Measurements from ENCODE around the gene PI16.

PI16 gene

DNA sequence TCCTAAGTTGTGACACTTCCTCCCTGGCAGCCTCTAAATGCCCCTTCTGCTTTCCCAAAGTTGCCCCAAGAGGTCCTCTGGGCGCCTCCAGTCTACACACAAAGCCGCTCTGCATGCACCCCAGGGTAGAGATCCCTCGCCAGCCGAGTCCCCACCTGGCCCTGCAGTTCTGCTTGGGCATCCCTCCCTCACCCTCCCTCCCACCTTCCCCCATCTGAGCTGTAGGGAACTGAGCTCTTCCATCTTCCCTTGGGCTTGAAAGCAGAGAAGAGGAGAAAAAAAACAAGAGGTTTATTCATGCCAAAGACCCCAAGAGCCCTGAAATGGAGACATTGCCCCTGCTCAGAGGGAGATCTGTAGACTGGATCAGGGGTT lies 45.2 kb downstream of the PI16 start:
- no peak overlapping the region for H3K4me3 ChIP-seq (ENCODE audit: low read depth, low read length)
- no peak for DNase-seq (ENCODE audit: low read depth)
- TF ChIP-seq, protein P1, sequence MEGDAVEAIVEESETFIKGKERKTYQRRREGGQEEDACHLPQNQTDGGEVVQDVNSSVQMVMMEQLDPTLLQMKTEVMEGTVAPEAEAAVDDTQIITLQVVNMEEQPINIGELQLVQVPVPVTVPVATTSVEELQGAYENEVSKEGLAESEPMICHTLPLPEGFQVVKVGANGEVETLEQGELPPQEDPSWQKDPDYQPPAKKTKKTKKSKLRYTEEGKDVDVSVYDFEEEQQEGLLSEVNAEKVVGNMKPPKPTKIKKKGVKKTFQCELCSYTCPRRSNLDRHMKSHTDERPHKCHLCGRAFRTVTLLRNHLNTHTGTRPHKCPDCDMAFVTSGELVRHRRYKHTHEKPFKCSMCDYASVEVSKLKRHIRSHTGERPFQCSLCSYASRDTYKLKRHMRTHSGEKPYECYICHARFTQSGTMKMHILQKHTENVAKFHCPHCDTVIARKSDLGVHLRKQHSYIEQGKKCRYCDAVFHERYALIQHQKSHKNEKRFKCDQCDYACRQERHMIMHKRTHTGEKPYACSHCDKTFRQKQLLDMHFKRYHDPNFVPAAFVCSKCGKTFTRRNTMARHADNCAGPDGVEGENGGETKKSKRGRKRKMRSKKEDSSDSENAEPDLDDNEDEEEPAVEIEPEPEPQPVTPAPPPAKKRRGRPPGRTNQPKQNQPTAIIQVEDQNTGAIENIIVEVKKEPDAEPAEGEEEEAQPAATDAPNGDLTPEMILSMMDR (IDR thresholded peaks at IDR 0.05; ENCODE audit: control insufficient read depth, extremely low read depth, insufficient read depth), result no peak

DNA sequence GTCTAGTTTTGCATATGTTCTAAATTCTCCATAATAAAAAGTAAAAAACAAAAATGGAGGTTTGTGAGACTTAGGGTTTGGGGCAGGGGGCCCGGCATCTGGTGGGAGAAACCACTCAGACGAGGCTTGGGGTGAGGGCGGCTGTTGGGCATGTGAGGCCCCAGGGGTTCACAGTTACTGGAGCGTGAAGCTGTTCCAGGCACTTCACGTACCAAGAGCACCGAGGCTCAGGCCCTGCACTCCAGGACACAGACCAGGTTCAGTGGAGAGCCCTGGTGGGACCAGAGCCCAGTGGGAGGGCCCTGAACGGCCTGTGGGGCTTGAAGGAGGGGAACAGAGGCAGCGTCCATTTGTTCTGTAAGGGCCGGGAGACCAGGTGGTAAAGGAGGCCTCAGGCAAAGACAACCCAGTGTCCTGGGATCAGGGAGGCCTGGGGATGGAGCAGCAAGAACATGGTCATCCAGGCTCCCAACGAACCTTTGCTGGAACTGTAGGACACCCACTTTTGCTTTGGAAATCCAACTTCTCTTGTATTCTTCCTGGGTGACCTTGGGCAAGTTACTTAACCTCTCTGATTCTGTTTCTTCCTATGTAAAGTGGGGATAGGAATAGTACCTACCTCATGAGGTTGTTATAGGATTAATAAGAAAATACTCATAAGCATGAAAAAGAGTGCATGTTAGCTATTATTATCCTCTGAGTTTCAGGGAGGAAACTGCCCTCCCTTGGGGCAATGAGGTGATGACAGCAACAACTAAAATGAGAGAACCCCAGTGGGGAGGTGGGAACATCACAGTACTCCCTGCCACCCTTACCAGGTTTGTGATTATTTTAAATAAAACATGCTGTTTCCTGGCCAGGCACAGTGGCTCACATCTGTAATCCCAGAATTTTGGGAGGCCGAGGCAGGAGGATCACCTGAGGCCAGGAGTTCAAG lies 49.8 kb downstream of the PI16 start:
- TF ChIP-seq, protein P1 (IDR thresholded peaks at IDR 0.05; ENCODE audit: control insufficient read depth, extremely low read depth, insufficient read depth), result no peak
- no peak for DNase-seq (ENCODE audit: low read depth)
- H3K4me3 ChIP-seq (ENCODE audit: low read depth, low read length), result no peak overlapping the region

DNA sequence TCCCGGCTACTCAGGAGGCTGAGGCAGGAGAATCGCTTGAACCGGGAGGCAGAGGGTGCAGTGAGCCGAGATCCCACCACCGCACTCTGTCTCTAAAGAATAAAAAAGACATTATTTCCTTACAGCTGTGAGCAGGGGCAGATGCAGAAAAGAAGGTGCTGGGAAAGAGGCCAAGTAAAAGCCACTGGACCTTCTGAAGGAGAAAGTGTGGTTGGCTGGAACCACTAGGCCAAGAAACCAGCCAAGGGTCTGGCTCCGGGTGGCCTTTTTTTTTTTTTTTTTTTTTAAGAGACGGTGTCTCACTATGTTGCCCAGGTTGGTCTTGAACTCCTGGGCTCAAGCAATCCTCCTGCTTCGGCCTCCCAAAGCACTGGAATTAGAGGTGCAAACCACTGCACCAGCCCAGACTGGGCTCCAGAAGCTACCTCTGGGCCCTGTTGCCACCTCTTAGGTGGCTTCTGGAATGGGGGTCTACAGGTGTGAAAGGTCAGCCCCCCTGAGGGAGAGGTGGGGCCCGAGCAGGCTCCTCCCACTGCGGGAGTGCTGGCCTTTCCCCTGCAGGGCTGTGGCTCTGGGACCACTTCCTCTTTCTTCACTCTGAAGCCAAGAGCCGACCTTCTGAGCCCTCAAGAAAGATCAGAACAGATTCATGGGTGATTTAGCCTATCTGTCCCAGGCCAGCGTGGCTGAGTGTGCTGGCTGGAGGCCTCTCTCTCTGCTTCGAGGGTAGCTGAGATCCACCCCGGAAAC lies 50.7 kb downstream of the PI16 start, which contains the start of gene FGD2:
Gene FGD2 (plus strand): TSS at position 595 of the 750 bp plus-strand sequence. CDS start 163 bp downstream, outside the sequence.
- no peak for DNase-seq (ENCODE audit: low read depth)
- TF ChIP-seq, protein P1 (IDR thresholded peaks at IDR 0.05; ENCODE audit: control insufficient read depth, extremely low read depth, insufficient read depth), result no peak
- H3K4me3 ChIP-seq (ENCODE audit: low read depth, low read length), result no peak within 1 kb of the TSS

DNA sequence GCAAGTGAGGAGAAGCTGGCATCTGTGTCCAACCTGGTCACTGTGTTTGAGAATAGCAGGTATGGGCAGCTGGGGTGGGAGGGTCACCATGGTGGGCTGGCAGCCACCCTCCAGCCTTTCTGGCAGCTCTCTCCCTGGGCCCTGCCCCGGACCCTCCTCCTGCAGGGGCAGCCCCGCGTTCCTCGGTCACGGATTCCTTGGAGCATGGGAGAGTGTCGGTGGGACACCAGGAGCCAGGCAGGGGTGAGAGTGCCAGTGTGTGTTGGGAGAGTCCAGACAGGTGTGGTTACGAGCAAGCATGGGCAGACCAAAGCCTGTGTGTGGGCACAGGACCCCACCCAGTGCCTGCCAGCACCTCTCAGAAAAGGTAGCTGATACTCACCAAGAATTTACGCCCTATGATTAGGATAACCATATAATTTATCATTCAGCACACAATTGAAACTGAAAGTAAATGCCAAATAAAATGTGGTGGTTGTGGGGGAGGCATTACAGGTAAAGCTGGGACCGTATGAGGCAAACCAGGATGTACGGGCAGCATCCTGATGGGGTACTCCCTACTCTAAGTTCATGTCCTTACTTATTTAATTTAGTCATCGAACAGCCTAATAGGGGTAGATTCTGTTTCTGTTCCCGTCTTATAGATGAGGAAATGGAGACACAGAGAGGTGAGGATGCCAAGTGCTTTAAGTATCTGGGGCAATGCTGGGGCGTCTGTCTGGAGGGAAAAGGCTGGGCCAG lies 51.5 kb downstream of the PI16 start:
- no peak overlapping the region for H3K4me3 ChIP-seq (ENCODE audit: low read depth, low read length)
- DNase-seq (ENCODE audit: low read depth), result no peak
- TF ChIP-seq, protein P1 (IDR thresholded peaks at IDR 0.05; ENCODE audit: control insufficient read depth, extremely low read depth, insufficient read depth), result no peak

DNA sequence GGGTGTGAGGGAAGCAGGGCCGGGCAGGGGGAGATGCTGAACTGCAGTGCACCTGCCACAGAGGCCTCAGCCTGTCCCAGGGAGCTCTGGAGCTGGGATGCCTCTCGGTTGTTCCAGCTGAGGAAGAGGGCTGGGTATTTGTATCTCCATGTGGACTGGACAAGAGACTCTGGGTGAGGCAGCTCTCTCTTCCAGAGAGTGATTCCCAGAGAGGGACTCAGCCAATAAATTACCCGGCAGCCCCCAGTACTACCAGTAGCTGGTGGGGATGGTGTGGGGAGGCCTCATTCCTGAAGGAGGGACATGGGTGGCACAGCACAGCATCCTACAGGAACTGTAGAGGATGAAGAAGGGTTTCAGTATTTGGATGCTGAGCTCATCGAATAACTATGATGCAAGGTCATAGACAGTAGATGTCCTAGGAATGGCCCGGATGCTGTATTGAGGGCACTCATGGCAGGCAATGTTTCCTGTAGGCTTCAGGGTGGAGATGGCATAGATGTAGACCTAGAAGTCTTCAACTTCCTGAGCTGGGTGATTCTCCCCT lies 52.3 kb downstream of the PI16 start:
- no peak for DNase-seq (ENCODE audit: low read depth)
- TF ChIP-seq, protein P1 (IDR thresholded peaks at IDR 0.05; ENCODE audit: control insufficient read depth, extremely low read depth, insufficient read depth), result no peak
- H3K4me3 ChIP-seq (ENCODE audit: low read depth, low read length), result no peak overlapping the region

DNA sequence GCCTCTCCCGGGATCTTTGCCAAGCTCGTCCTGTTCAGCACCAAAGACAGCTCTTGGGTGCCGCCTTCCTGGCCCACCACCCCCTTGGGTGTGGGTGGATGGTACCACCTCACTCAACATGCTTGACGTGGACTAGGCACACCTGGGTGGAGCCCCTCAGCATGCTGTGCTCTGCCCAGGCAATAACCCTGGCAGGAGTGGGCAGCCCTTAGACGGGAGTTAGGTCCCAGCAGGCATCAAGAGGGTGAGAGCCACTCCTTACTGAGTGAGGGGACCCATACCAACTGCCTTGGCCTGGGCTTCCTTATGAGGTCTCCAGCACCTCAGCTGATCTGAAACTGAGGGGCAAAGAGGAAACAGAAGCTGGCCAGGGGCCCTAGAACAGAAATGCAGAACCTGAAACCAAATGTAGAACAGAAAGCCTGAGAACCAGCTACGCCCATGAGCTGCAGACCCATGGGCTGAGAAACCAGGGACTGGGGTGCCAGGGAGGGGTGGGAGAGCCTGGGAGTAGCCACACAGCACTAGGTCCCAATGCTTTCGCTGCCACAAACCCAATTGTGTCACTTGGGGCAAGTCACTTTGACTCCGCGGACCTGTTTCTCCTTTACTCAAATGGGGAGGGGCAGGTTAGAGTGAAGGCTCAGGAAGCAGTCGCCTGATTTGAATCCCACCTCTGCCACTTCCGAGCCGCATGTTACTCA lies 53.0 kb downstream of the PI16 start:
- no peak overlapping the region for H3K4me3 ChIP-seq (ENCODE audit: low read depth, low read length)
- DNase-seq (ENCODE audit: low read depth), result no peak
- TF ChIP-seq, protein P1 (IDR thresholded peaks at IDR 0.05; ENCODE audit: control insufficient read depth, extremely low read depth, insufficient read depth), result no peak

Measured in LNCaP clone FGC (cell line).